ENCODE data around the gene ANKRD39. TPM values are rescaled to one million over a fixed set of nuclear protein-coding genes. Genes with fewer than 3 reads are reported as not detected.

The ANKRD39 gene
- total RNA-seq, 1 donor = 6.1 TPM

- H3K4me3 ChIP-seq (ENCODE audit: low read depth, low read length) = no peak overlapping the region
- no peak for TF ChIP-seq CTCF (IDR thresholded peaks at IDR 0.05; ENCODE audit: insufficient read depth, low read length)
- peak; percentile 37 for DNase-seq (ENCODE audit: low read depth)
Observed at GRCh38 chr2:96832754-96833507, 24.9 kb downstream of the ANKRD39 start.

- TF ChIP-seq CTCF (IDR thresholded peaks at IDR 0.05; ENCODE audit: insufficient read depth, low read length) = no peak
- DNase-seq (ENCODE audit: low read depth) = no peak
- H3K4me3 ChIP-seq (ENCODE audit: low read depth, low read length) = no peak overlapping the region
Observed at GRCh38 chr2:96832408-96832753, 25.4 kb downstream of the ANKRD39 start.

- TF ChIP-seq CTCF (IDR thresholded peaks at IDR 0.05; ENCODE audit: insufficient read depth, low read length) = no peak
- no peak for DNase-seq (ENCODE audit: low read depth)
- no peak overlapping the region for H3K4me3 ChIP-seq (ENCODE audit: low read depth, low read length)
Observed at GRCh38 chr2:96831679-96832078, 26.1 kb downstream of the ANKRD39 start.

- DNase-seq (ENCODE audit: low read depth) = no peak
- no peak for TF ChIP-seq CTCF (IDR thresholded peaks at IDR 0.05; ENCODE audit: insufficient read depth, low read length)
- no peak overlapping the region for H3K4me3 ChIP-seq (ENCODE audit: low read depth, low read length)
Observed at GRCh38 chr2:96830044-96830562, 27.7 kb downstream of the ANKRD39 start.

GRCh38 chr2:96828874-96829273 lies 28.9 kb downstream of the ANKRD39 start:
- H3K4me3 ChIP-seq (ENCODE audit: low read depth, low read length) = no peak overlapping the region
- TF ChIP-seq CTCF (IDR thresholded peaks at IDR 0.05; ENCODE audit: insufficient read depth, low read length) = no peak
- DNase-seq (ENCODE audit: low read depth) = no peak

- TF ChIP-seq CTCF (IDR thresholded peaks at IDR 0.05; ENCODE audit: insufficient read depth, low read length) = no peak
- H3K4me3 ChIP-seq (ENCODE audit: low read depth, low read length) = no peak overlapping the region
- DNase-seq (ENCODE audit: low read depth) = no peak
Observed at GRCh38 chr2:96828436-96828835, 29.4 kb downstream of the ANKRD39 start.

All from fibroblast of the aortic adventitia (primary cell).